ENCODE data around the gene LRP2. TPM values are rescaled to one million over a fixed set of nuclear protein-coding genes. Genes with fewer than 3 reads are reported as not detected.

Gene LRP2
- total and polyA plus RNA-seq, 10 of the 15 experiments (the other 5 are each of a cell fraction or from before 2014, with no cell fraction given), result 0.01 to 0.19 (median 0.06) TPM; not detected in 5

DNA sequence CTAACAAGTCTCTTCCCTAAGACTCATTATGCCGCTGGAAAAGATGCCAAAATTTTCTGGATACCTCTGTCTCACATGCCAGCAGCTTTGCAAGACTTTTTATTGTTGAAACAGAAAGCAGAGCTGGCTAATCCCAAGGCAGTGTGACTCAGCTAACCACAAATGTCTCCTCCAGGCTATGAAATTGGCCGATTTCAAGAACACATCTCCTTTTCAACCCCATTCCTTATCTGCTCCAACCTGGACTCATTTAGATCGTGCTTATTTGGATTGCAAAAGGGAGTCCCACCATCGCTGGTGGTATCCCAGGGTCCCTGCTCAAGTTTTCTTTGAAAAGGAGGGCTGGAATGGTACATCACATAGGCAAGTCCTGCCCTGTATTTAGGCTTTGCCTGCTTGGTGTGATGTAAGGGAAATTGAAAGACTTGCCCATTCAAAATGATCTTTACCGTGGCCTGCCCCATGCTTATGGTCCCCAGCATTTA, 266.7 kb downstream of the LRP2 start (continued):
- TF ChIP-seq, protein P1, sequence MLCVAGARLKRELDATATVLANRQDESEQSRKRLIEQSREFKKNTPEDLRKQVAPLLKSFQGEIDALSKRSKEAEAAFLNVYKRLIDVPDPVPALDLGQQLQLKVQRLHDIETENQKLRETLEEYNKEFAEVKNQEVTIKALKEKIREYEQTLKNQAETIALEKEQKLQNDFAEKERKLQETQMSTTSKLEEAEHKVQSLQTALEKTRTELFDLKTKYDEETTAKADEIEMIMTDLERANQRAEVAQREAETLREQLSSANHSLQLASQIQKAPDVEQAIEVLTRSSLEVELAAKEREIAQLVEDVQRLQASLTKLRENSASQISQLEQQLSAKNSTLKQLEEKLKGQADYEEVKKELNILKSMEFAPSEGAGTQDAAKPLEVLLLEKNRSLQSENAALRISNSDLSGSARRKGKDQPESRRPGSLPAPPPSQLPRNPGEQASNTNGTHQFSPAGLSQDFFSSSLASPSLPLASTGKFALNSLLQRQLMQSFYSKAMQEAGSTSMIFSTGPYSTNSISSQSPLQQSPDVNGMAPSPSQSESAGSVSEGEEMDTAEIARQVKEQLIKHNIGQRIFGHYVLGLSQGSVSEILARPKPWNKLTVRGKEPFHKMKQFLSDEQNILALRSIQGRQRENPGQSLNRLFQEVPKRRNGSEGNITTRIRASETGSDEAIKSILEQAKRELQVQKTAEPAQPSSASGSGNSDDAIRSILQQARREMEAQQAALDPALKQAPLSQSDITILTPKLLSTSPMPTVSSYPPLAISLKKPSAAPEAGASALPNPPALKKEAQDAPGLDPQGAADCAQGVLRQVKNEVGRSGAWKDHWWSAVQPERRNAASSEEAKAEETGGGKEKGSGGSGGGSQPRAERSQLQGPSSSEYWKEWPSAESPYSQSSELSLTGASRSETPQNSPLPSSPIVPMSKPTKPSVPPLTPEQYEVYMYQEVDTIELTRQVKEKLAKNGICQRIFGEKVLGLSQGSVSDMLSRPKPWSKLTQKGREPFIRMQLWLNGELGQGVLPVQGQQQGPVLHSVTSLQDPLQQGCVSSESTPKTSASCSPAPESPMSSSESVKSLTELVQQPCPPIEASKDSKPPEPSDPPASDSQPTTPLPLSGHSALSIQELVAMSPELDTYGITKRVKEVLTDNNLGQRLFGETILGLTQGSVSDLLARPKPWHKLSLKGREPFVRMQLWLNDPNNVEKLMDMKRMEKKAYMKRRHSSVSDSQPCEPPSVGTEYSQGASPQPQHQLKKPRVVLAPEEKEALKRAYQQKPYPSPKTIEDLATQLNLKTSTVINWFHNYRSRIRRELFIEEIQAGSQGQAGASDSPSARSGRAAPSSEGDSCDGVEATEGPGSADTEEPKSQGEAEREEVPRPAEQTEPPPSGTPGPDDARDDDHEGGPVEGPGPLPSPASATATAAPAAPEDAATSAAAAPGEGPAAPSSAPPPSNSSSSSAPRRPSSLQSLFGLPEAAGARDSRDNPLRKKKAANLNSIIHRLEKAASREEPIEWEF (IDR thresholded peaks at IDR 0.05; ENCODE audit: insufficient replicate concordance, low read depth, low read length), result no peak
- TF ChIP-seq SMC3 (IDR thresholded peaks at IDR 0.05; ENCODE audit: borderline replicate concordance, low read length), result no peak
- no peak for TF ChIP-seq RBBP5 (conservative IDR thresholded peaks at IDR 0.05)
- no peak for TF ChIP-seq NFXL1 (IDR thresholded peaks at IDR 0.05; ENCODE audit: borderline replicate concordance)
- TF ChIP-seq DPF2 (IDR thresholded peaks at IDR 0.05), result no peak
- TF ChIP-seq, protein P2, sequence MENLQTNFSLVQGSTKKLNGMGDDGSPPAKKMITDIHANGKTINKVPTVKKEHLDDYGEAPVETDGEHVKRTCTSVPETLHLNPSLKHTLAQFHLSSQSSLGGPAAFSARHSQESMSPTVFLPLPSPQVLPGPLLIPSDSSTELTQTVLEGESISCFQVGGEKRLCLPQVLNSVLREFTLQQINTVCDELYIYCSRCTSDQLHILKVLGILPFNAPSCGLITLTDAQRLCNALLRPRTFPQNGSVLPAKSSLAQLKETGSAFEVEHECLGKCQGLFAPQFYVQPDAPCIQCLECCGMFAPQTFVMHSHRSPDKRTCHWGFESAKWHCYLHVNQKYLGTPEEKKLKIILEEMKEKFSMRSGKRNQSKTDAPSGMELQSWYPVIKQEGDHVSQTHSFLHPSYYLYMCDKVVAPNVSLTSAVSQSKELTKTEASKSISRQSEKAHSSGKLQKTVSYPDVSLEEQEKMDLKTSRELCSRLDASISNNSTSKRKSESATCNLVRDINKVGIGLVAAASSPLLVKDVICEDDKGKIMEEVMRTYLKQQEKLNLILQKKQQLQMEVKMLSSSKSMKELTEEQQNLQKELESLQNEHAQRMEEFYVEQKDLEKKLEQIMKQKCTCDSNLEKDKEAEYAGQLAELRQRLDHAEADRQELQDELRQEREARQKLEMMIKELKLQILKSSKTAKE (IDR thresholded peaks at IDR 0.05; ENCODE audit: low read depth, poor library complexity, severe bottlenecking), result no peak
- TF ChIP-seq CREB1 (IDR thresholded peaks at IDR 0.05; ENCODE audit: low read depth), result no peak
- no peak for TF ChIP-seq SIX5 (IDR thresholded peaks at IDR 0.05; ENCODE audit: low read depth, low read length, severe bottlenecking)
- TF ChIP-seq TAF1 (IDR thresholded peaks at IDR 0.05; ENCODE audit: borderline replicate concordance, low read depth, low read length), result no peak
- no peak for TF ChIP-seq POLR2A (IDR thresholded peaks at IDR 0.05; ENCODE audit: low read depth, low read length)
- TF ChIP-seq, protein P3, sequence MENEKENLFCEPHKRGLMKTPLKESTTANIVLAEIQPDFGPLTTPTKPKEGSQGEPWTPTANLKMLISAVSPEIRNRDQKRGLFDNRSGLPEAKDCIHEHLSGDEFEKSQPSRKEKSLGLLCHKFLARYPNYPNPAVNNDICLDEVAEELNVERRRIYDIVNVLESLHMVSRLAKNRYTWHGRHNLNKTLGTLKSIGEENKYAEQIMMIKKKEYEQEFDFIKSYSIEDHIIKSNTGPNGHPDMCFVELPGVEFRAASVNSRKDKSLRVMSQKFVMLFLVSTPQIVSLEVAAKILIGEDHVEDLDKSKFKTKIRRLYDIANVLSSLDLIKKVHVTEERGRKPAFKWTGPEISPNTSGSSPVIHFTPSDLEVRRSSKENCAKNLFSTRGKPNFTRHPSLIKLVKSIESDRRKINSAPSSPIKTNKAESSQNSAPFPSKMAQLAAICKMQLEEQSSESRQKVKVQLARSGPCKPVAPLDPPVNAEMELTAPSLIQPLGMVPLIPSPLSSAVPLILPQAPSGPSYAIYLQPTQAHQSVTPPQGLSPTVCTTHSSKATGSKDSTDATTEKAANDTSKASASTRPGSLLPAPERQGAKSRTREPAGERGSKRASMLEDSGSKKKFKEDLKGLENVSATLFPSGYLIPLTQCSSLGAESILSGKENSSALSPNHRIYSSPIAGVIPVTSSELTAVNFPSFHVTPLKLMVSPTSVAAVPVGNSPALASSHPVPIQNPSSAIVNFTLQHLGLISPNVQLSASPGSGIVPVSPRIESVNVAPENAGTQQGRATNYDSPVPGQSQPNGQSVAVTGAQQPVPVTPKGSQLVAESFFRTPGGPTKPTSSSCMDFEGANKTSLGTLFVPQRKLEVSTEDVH (IDR thresholded peaks at IDR 0.05; ENCODE audit: low read depth, partially characterized antibody), result no peak
- TF ChIP-seq, protein P4, sequence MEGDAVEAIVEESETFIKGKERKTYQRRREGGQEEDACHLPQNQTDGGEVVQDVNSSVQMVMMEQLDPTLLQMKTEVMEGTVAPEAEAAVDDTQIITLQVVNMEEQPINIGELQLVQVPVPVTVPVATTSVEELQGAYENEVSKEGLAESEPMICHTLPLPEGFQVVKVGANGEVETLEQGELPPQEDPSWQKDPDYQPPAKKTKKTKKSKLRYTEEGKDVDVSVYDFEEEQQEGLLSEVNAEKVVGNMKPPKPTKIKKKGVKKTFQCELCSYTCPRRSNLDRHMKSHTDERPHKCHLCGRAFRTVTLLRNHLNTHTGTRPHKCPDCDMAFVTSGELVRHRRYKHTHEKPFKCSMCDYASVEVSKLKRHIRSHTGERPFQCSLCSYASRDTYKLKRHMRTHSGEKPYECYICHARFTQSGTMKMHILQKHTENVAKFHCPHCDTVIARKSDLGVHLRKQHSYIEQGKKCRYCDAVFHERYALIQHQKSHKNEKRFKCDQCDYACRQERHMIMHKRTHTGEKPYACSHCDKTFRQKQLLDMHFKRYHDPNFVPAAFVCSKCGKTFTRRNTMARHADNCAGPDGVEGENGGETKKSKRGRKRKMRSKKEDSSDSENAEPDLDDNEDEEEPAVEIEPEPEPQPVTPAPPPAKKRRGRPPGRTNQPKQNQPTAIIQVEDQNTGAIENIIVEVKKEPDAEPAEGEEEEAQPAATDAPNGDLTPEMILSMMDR (IDR thresholded peaks at IDR 0.05 in 2 of 3, conservative IDR thresholded peaks at IDR 0.05 in 1 of 3; ENCODE audit: control insufficient read depth in 2 of 3, extremely low read depth in 1 of 3, insufficient read depth in 1 of 3, low read depth in 3 of 3, low read length in 3 of 3), result no peak

Data from GM12878 (cell line).